Adipose tissue (tissue), 3 donors: Measurements from ENCODE around the gene TRMO. TPM values are rescaled to one million over a fixed set of nuclear protein-coding genes. Genes with fewer than 3 reads are reported as not detected.

Source experiments
- H3K27ac ChIP-seq: one replicate; pipeline ENCODE4 v1.5.1; 2013; ENCODE audit warnings: low read depth, low read length
- WGBS, 3 donors: extraction: QIAGEN DNeasy Blood & Tissue Kit; methylation state at CpG; one replicate each; pipeline ENCODE4 v1.1.7; 2013; 5-methylcytosine and 5-hydroxymethylcytosine counted together
- polyA plus RNA-seq, 3 donors: library from polyadenylated mRNA; stranded (reverse); fragments of 200-250 nt; gene quantifications; one replicate each; pipeline ENCODE4 v1.2.3, GENCODE V29; 2013
- donor health status: healthy with polysubstance abuse.
- donor health status: Bipolar disorder and iron deficiency.
- donor health status: healthy.

Gene TRMO
- polyA plus RNA-seq, 3 donors: 5.8 to 11.5 (median 6.9) TPM

- H3K27ac ChIP-seq: no peak overlapping the region
- WGBS, 3 donors: 88 to 91% (median 89%) methylated on average over 1 of the region's 1 CpG
Measured at GRCh38 chr9:97941323-97941722, 19.0 kb upstream of the TRMO start.

DNA sequence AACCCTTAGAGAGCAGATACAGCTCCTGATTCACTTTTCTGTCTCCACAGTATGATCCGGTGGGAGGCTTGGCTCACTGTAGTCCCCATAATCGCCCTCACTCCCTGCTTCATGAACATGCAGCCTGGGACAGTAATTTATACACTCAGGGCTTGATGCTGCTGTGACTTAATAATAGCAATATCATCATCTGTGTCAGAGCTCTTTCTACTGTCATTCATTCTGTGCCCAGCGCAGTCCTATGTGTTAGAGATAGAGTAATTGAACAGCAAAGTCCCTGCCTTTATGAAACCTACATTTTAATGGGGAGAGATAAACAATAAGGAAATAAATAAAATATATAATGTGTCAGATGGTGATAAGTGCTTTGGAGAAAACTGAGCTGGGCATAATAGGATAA, 18.4 kb upstream of the TRMO start:
- WGBS, 3 donors: 70 to 82% (median 74%) methylated on average over 3 of the region's 3 CpGs
- no peak overlapping the region for H3K27ac ChIP-seq

DNA sequence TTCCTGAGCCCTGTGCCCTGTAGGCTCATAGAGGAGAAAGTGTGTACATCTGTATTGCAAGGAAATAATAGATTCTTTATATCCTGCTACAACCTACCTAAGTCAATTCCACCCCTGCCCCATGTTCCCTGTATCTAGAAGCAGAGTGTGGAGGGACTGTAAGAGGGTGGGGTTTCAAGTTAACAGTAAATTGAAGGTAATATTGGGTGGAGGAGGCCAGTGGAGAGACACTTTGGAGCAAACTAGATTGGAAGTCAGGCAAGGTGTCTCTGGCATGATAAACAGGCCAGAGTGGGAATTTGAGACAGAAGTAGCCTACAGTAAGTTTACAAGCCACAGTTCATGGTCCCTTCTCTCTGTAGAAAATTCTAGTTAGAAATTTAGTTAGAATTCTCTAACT, 17.9 kb upstream of the TRMO start:
- no peak overlapping the region for H3K27ac ChIP-seq

DNA sequence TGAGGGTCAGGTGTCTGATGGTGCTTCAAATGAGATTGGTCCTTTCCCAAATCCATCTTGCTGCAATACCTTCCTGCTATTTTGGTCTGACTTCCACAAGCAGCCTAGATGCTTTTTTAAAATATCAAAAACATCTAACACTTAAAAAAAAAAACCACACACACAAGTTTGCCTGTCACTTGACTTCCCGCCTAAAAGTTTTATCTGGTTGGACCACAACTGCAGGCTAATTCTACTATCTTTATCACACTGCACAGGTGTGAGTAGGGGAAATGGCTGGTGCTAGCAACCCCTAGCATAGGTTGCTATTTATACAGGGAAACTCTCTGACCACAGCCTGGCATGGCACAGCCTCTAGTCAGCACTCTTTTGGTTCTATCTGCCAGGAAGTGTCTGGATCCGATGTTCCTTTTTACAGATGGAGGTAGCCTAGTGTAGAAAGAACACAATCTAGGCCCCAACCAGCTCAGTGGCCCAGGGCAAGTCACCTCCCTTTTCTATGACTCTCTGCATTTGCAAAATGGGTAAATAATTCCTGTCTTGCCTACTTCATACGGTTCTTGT, 15.9 kb upstream of the TRMO start, which contains the start of gene HEMGN:
HEMGN (minus strand) TSS at position 92 of the 564 bp plus-strand sequence; CDS start at position 56, 36 bp downstream.
- H3K27ac ChIP-seq: no peak within 1 kb of the TSS
- WGBS, 3 donors: 50 to 75% (median 53%) methylated on average over 3 of the region's 3 CpGs

DNA sequence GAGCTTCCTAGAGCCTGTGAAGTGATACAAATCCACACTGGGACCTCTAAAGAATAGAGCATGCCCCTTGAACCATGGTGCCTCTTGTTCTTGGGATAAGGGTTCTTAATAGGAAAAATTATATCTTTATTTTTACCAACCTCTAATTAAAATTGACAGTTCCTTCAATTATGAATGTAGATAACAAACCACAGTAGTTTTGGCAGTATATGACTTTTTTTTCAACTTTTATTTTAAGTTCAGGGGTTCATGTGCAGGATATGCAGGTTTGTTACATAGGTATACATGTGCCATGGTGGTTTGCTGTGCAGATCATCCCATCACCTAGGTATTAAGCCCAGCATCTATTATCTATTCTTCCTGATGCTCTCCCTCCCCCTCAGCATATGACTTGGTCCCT, 14.7 kb upstream of the TRMO start:
- H3K27ac ChIP-seq: no peak overlapping the region

- 67 to 85% (median 75%) methylated on average over 1 of the region's 1 CpG for WGBS, 3 donors
- H3K27ac ChIP-seq: no peak overlapping the region
Measured at GRCh38 chr9:97935276-97935675, 13.0 kb upstream of the TRMO start.

DNA sequence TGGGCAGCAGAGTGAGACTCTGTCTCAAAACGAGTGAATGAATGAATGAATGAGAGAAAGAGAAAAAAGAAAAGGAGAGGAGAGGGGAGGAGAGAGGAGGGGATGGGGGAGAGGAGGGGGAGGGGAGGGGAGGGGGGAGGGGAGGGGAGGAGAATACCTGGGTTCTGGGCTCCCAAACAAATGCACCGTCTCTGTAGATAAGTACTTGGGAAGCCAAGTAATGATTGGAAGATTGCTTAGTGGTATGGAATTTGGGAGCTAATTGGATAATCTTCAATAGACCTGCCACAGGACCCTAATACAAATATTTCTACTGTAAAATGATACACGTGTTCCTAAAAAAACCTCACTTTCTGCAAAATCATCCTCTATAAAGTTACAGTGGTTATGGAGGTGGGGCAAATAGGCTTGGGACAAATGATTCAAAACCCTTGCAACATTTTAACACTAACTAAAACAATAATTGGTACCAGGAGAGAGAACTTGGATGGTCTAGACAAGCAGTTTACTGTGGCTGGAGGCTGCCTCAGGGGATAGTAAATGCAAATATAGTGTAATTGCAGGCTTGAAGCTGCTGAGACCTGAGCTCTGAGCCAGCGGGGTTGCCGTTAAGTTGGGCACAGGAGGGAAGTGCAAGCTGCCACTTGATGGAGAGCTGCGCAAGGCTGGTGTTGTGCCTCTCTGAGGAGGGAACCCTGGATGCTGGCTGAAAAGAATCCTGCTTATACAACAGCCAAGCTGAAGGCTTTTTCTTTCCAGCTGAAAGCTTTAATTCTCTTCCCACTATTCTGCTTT, 12.2 kb upstream of the TRMO start:
- 14 to 25% (median 25%) methylated on average over 5 to 6 of the region's 6 CpGs for WGBS, 3 donors
- H3K27ac ChIP-seq: no peak overlapping the region

GRCh38 chr9:97933297-97933998, 11.1 kb upstream of the TRMO start:
- no peak overlapping the region for H3K27ac ChIP-seq
- 62 to 71% (median 63%) methylated on average over 4 of the region's 4 CpGs for WGBS, 3 donors

GRCh38 chr9:97930972-97931371, 8.7 kb upstream of the TRMO start:
- H3K27ac ChIP-seq: no peak overlapping the region
- WGBS, 3 donors: 25 to 57% (median 32%) methylated on average over 3 of the region's 3 CpGs

- 53 to 63% (median 59%) methylated on average over 4 of the region's 4 CpGs for WGBS, 3 donors
- H3K27ac ChIP-seq: no peak overlapping the region
Measured at GRCh38 chr9:97928986-97929604, 6.8 kb upstream of the TRMO start.

- WGBS, 3 donors: 59 to 74% (median 69%) methylated on average over 5 of the region's 5 CpGs
Measured at GRCh38 chr9:97925497-97926334, 3.4 kb upstream of the TRMO start.

DNA sequence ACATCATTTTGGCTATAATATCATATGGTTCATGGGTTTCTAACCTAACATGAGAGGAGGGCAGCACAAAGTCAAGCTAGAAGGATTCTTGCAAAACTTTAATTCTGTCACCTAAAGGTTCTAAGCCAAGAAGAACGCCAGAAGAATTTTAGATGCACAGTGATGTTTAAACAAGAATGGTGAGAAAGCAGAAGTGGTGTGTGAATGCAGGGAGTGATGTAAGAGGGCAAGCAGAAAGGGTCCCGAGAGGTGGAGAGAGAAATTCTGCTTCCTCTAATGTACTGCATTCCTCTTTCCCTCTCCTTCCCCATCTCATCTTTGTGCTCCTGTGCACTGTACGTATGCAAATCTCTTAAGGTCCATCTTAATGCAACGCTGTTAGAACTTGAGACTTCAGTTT, 2.1 kb upstream of the TRMO start:
- WGBS, 3 donors: 34 to 56% (median 36%) methylated on average over 4 of the region's 4 CpGs
- H3K27ac ChIP-seq: no peak overlapping the region

More at GRCh38 chr9:97925497-97926334, 3.4 kb upstream of the TRMO start:
- no peak overlapping the region for H3K27ac ChIP-seq

GRCh38 chr9:97923529-97924108, 1.3 kb upstream of the TRMO start:
- 0% methylated on average over 8 of the region's 8 CpGs for WGBS, 3 donors
- H3K27ac ChIP-seq: no peak overlapping the region

- no peak overlapping the region for H3K27ac ChIP-seq
Measured at GRCh38 chr9:97919217-97919813, 3.0 kb downstream of the TRMO start.

- WGBS, 3 donors: 55 to 89% (median 60%) methylated on average over 4 of the region's 4 CpGs
- no peak overlapping the region for H3K27ac ChIP-seq
Measured at GRCh38 chr9:97918611-97919010, 3.7 kb downstream of the TRMO start.

- WGBS, 3 donors: 63 to 94% (median 84%) methylated on average over 1 of the region's 1 CpG
- no peak overlapping the region for H3K27ac ChIP-seq
Measured at GRCh38 chr9:97911970-97912369, 10.3 kb downstream of the TRMO start.

DNA sequence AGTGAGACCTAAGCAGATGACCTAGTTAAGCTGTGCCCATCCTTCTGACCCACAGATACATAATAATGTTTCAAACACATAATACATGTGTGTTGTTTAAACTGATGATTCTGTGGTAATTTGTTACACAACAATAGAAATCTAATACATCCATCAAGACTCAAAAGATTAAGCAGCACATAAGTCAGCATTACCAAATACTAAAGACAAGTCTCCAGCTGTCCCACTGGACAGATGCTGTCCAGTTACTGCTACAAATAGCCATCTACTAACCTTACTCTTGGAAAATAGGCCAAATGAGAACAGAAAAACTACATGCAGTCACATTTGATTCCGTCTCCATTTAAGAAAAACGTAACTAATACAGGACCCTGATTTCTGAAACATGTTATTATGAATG, 10.8 kb downstream of the TRMO start:
- no peak overlapping the region for H3K27ac ChIP-seq
- 90 to 95% (median 94%) methylated on average over 2 of the region's 2 CpGs for WGBS, 3 donors

DNA sequence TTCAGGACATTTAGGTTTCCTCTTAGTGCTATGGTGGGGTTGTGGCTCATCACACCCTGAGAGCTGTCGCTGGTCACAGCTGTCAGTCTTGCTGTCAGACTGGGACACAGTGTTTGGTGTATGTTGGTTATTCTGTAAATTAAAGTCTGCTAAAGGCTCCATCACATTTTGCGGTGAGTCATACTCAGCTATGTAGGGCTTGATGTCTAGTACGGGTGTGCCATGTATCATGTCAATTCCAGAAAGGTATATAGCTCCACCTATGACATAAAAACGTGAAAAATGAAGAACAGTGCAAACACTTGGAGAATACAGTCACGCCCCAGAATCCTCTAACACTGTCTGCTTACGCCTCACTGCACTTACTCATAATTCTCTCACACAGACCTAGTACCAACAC, 11.9 kb downstream of the TRMO start:
- H3K27ac ChIP-seq: no peak overlapping the region
- WGBS, 3 donors: 87 to 94% (median 92%) methylated on average over 6 of the region's 6 CpGs
